Measurements from ENCODE around the gene MARCKS.

Gene MARCKS

GRCh38 chr6:113858480-113859348, 1.6 kb downstream of the MARCKS start:
- Histone ChIP-seq H3K4me1 (ENCODE audit: insufficient read depth, low read length) (no peaks in the 10 kb centered on the region), H3K36me3 (ENCODE audit: insufficient read depth, low read length) (no peaks in the 10 kb centered on the region), H3K9me3 (ENCODE audit: control insufficient read depth, insufficient read depth, low read length) (no peaks in the 10 kb centered on the region), H3K9ac (ENCODE audit: low read depth, low read length) (peak overlapping the region; percentile 98)

- peak overlapping the region; percentile 98 for H3K9ac ChIP-seq (ENCODE audit: low read depth, low read length)
- no peaks in the 10 kb centered on the region for H3K36me3 ChIP-seq (ENCODE audit: insufficient read depth, low read length)
- no peaks in the 10 kb centered on the region for H3K9me3 ChIP-seq (ENCODE audit: control insufficient read depth, insufficient read depth, low read length)
- H3K4me1 ChIP-seq (ENCODE audit: insufficient read depth, low read length) = no peaks in the 10 kb centered on the region
Observed at GRCh38 chr6:113859349-113860180, 2.4 kb downstream of the MARCKS start.

GRCh38 chr6:113860181-113860955, 3.2 kb downstream of the MARCKS start:
- Histone ChIP-seq H3K4me1 (ENCODE audit: insufficient read depth, low read length) (no peaks in the 10 kb centered on the region), H3K9me3 (ENCODE audit: control insufficient read depth, insufficient read depth, low read length) (no peaks in the 10 kb centered on the region), H3K36me3 (ENCODE audit: insufficient read depth, low read length) (no peaks in the 10 kb centered on the region), H3K9ac (ENCODE audit: low read depth, low read length) (peak overlapping the region; percentile 98)

GRCh38 chr6:113862112-113862511, 5.0 kb downstream of the MARCKS start:
- Histone ChIP-seq H3K9ac (ENCODE audit: low read depth, low read length) (no peak overlapping the region), H3K36me3 (ENCODE audit: insufficient read depth, low read length) (no peaks in the 10 kb centered on the region), H3K9me3 (ENCODE audit: control insufficient read depth, insufficient read depth, low read length) (no peaks in the 10 kb centered on the region), H3K4me1 (ENCODE audit: insufficient read depth, low read length) (no peaks in the 10 kb centered on the region)

GRCh38 chr6:113870917-113871316, 13.8 kb downstream of the MARCKS start:
- peaks cover 7% of the 10 kb centered on the region; the same call in 1 of the 2 replicates for H3K4me1 ChIP-seq (ENCODE audit: insufficient read depth, low read length)
- no peaks in the 10 kb centered on the region for H3K9me3 ChIP-seq (ENCODE audit: control insufficient read depth, insufficient read depth, low read length)
- H3K36me3 ChIP-seq (ENCODE audit: insufficient read depth, low read length) = no peaks in the 10 kb centered on the region
- H3K9ac ChIP-seq (ENCODE audit: low read depth, low read length) = no peak overlapping the region

- no peaks in the 10 kb centered on the region for H3K9me3 ChIP-seq (ENCODE audit: control insufficient read depth, insufficient read depth, low read length)
- H3K4me1 ChIP-seq (ENCODE audit: insufficient read depth, low read length) = peaks cover 7% of the 10 kb centered on the region; the same call in 1 of the 2 replicates
- H3K9ac ChIP-seq (ENCODE audit: low read depth, low read length) = no peak overlapping the region
- no peaks in the 10 kb centered on the region for H3K36me3 ChIP-seq (ENCODE audit: insufficient read depth, low read length)
Observed at GRCh38 chr6:113871975-113872374, 14.8 kb downstream of the MARCKS start.

GRCh38 chr6:113873043-113873667, 16.0 kb downstream of the MARCKS start:
- H3K9ac ChIP-seq (ENCODE audit: low read depth, low read length) = no peak overlapping the region
- no peaks in the 10 kb centered on the region for H3K9me3 ChIP-seq (ENCODE audit: control insufficient read depth, insufficient read depth, low read length)
- H3K4me1 ChIP-seq (ENCODE audit: insufficient read depth, low read length) = peaks cover 7% of the 10 kb centered on the region; the same call in 1 of the 2 replicates
- no peaks in the 10 kb centered on the region for H3K36me3 ChIP-seq (ENCODE audit: insufficient read depth, low read length)

- H3K9me3 ChIP-seq (ENCODE audit: control insufficient read depth, insufficient read depth, low read length) = no peaks in the 10 kb centered on the region
- H3K36me3 ChIP-seq (ENCODE audit: insufficient read depth, low read length) = no peaks in the 10 kb centered on the region
- peaks cover 7% of the 10 kb centered on the region; the same call in 1 of the 2 replicates for H3K4me1 ChIP-seq (ENCODE audit: insufficient read depth, low read length)
- H3K9ac ChIP-seq (ENCODE audit: low read depth, low read length) = no peak overlapping the region
Observed at GRCh38 chr6:113875470-113875869, 18.3 kb downstream of the MARCKS start.

- no peaks in the 10 kb centered on the region for H3K9me3 ChIP-seq (ENCODE audit: control insufficient read depth, insufficient read depth, low read length)
- H3K9ac ChIP-seq (ENCODE audit: low read depth, low read length) = no peak overlapping the region
- H3K36me3 ChIP-seq (ENCODE audit: insufficient read depth, low read length) = no peaks in the 10 kb centered on the region
- peaks cover 7% of the 10 kb centered on the region; the same call in 1 of the 2 replicates for H3K4me1 ChIP-seq (ENCODE audit: insufficient read depth, low read length)
Observed at GRCh38 chr6:113876695-113877094, 19.6 kb downstream of the MARCKS start.

- H3K9ac ChIP-seq (ENCODE audit: low read depth, low read length) = no peak overlapping the region
- no peaks in the 10 kb centered on the region for H3K9me3 ChIP-seq (ENCODE audit: control insufficient read depth, insufficient read depth, low read length)
- H3K36me3 ChIP-seq (ENCODE audit: insufficient read depth, low read length) = no peaks in the 10 kb centered on the region
- H3K4me1 ChIP-seq (ENCODE audit: insufficient read depth, low read length) = peaks cover 7% of the 10 kb centered on the region; the same call in 1 of the 2 replicates
Observed at GRCh38 chr6:113879186-113880096, 22.3 kb downstream of the MARCKS start.

- Histone ChIP-seq H3K9me3 (ENCODE audit: control insufficient read depth, insufficient read depth, low read length) (no peaks in the 10 kb centered on the region), H3K36me3 (ENCODE audit: insufficient read depth, low read length) (no peaks in the 10 kb centered on the region), H3K9ac (ENCODE audit: low read depth, low read length) (no peak overlapping the region)
Observed at GRCh38 chr6:113881478-113881980, 24.4 kb downstream of the MARCKS start.

GRCh38 chr6:113882336-113883022, 25.3 kb downstream of the MARCKS start:
- Histone ChIP-seq H3K9me3 (ENCODE audit: control insufficient read depth, insufficient read depth, low read length) (no peaks in the 10 kb centered on the region), H3K36me3 (ENCODE audit: insufficient read depth, low read length) (no peaks in the 10 kb centered on the region), H3K4me1 (ENCODE audit: insufficient read depth, low read length) (no peaks in the 10 kb centered on the region), H3K9ac (ENCODE audit: low read depth, low read length) (no peak overlapping the region)

More at GRCh38 chr6:113881478-113881980, 24.4 kb downstream of the MARCKS start:
- no peaks in the 10 kb centered on the region for H3K4me1 ChIP-seq (ENCODE audit: insufficient read depth, low read length)
